C4-2B (cell line): ENCODE results near the gene ONECUT2.

Experiments used
- CTCF ChIP-seq: fragments of 450-650 bp; conservative IDR thresholded peaks from 2 replicates; pipeline ENCODE4 v1.5.1; 2017; ENCODE audit warnings: mild to moderate bottlenecking
- ZFX ChIP-seq: fragments of 450-650 bp; IDR thresholded peaks from 2 replicates; pipeline ENCODE4 v1.6.1; 2017

- no peak for TF ChIP-seq CTCF
- no peak for TF ChIP-seq ZFX
Observed at GRCh38 chr18:57445488-57446319, 10.5 kb downstream of the ONECUT2 start.
